MM.1S (cell line): ENCODE data around the gene FXYD2.

ENCODE experiments used
- EZH2 ChIP-seq: fragments of 300-600 bp; sonication (generic); optimal IDR thresholded peaks from 2 replicates; pipeline ENCODE3; 2017; ENCODE audit warnings: low read depth, mild to moderate bottlenecking, antibody characterized with exemption, low read length, mixed read lengths
- EZH2phosphoT487 ChIP-seq: fragments of 300-600 bp; sonication (generic); IDR thresholded peaks from 2 replicates; pipeline ENCODE4 v1.6.1; 2018; ENCODE audit warnings: antibody characterized with exemption, low read length
- TF ChIP-seq, protein P1 (sequence below): fragments of 300-600 bp; sonication (generic); IDR thresholded peaks from 2 replicates; pipeline ENCODE4 v1.5.1; 2016; ENCODE audit warnings: antibody characterized with exemption, low read length, mixed read lengths

DNA sequence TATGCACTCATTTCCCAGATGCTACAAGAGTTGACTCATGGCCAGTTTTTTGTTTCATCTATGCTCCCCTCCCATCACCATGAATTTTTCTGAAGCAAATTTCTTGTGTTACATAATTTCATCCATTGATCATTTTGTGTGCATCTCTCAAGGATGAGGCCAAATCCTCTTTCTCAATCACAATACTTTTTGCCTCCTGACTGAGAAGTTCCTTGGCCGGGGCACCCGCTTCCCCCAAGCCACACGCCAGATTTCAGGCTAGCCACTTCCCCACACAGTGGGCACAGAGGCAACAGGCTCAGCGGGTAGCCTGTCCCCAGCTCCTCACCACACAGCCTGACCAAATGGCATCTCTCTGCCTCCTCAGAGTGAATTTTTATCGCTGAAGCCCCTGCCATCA lies 17.7 kb downstream of the FXYD2 start:
- TF ChIP-seq, protein P1, sequence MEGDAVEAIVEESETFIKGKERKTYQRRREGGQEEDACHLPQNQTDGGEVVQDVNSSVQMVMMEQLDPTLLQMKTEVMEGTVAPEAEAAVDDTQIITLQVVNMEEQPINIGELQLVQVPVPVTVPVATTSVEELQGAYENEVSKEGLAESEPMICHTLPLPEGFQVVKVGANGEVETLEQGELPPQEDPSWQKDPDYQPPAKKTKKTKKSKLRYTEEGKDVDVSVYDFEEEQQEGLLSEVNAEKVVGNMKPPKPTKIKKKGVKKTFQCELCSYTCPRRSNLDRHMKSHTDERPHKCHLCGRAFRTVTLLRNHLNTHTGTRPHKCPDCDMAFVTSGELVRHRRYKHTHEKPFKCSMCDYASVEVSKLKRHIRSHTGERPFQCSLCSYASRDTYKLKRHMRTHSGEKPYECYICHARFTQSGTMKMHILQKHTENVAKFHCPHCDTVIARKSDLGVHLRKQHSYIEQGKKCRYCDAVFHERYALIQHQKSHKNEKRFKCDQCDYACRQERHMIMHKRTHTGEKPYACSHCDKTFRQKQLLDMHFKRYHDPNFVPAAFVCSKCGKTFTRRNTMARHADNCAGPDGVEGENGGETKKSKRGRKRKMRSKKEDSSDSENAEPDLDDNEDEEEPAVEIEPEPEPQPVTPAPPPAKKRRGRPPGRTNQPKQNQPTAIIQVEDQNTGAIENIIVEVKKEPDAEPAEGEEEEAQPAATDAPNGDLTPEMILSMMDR: no peak
- no peak for TF ChIP-seq EZH2phosphoT487
- no peak for TF ChIP-seq EZH2
